NCI-H82 treated with DMSO at 0.1 percent for 48 hours (cell line): ENCODE data around the gene PBX1.
A peak's percentile ranks its signal among the peaks of the same experiment; 100 is the strongest.

Experiments used
- DNase-seq: peaks from one replicate; lab custom pipeline; 2025; ENCODE audit not compliant: unreplicated experiment; lab: John Stamatoyannopoulos, UW

Gene PBX1

DNA sequence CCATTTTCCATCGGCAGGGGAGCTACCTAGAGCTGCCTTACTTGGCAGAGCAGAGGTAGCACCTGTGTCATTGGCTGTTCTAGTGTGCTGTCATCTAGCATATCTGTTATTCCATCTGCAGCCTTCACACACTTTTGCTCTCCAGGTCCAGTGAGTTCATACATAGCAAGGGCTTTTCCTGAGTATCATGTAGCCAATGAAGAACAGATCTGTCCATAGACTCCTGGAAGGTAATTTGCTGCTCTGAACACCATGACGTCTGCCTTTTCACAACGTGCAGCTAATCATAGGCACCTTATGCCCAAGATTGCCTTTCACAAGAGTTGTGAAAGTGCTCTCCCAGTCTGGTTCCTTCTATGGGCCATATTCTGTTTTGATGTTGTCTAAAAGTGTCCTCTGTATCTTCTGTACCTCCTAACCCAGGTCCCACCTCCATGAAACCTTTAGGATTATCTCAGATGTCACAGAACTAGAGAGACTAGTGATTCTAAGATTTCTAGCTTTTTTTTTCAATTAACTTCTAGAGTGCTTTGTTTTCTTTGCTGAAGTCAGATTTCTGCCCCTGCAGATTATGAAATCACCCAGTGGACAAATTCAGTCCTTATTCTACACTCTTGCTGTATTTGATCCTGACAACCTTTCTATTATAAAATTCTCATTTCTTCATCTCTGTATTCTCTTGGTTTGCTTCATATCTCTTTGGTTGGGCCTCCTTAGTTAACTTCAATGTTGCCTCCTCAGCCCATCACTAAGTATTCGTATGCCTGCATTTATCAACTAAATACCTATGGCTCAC is 134.8 kb downstream of the PBX1 start:
- no peak for DNase-seq

DNA sequence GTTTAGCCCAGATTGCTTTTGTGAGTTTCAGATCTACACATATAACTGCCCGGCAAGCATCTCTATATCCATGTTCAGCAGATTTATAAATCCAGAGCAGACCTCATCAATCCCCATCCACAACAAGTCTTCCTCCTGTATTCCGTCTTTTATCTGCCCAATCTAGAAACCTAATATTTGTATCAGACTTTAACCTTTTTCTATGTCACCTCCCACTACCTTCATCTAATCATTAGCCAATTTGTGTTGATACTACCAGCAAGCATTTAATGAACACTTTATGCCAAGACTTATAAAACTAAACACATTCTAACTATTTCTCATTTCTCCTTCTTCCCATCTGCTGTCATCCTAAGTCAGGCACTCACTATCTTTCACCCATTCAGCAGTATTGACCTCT is 135.5 kb downstream of the PBX1 start:
- no peak for DNase-seq

DNA sequence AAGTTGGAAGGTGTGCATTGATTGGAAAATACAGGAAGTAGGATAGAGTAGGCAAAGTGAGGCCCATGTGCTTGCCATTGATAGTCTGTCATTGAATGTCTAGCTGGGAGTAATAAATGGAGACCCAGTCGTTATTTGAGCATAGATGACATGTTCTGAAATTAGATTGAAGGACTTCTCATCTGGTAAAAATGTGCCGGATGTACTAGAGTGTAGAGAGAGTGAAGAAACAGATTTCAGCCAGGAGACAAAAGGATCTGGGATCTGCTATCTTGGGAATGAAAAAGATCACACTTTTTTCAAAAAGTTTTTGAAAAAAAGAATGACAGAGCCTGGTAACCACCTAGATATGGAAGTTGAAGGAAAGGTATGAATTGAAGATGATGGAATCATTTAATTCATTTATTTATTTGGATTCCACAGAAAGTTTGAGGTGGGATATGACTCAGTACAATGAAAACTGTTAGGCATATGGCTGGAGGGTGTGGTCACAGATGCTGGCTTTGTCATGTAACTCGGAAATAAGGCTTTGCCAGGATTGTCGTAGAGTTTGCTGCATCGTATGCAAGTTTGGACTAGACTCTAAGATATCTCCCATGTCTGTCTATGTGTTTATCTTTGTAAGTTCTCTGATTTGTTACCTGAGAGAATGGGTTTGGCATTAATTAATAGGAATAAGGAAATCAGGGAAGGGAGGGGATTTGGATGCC is 137.1 kb downstream of the PBX1 start:
- no peak for DNase-seq

- no peak for DNase-seq
Observed at GRCh38 chr1:164699815-164700491, 141.0 kb downstream of the PBX1 start.

DNA sequence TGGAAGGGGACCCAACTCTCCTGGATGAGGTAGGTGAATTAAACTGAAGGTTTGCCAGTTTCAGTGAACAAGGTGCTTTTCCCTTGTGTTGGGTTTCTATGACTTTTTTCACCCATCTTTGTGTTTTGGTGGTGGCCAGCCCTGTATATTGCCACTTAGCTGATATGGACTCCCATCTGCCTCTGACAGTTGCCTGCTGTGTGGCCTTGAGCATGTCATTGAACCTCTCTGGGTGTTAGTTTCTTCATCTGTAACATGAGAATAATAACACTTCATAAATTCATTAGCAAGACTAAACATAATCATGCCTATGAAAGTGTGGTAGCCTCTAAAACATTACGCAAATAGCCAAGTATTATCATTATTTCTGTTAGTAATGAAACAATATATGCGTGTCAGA is 141.7 kb downstream of the PBX1 start:
- DNase-seq: no peak

DNA sequence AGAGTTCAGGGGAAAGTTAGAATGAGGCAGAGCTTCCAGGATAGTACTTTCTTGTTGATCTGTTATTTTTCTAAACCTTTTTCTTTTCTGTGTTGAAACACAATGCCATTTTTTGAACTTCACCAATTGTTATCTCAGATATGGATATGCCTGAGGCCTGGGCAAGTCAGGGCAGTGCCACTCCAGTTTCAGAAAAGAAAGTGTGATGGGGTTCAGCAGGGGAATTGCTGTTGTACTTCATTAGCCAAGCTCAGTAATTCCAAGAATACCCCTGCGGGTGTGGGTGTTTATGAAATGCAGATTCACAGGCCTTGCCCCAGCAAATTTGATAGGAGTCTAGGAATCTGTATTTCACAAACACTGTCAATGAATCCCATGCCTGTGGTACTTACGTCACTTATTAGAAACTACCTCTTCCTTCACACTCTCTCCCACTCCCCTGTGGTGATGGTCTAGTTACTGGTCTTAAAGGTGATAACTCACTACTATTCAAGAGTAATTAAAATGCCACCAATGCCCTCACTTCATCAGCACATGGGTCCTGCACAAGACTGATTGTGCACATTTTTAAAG is 142.3 kb downstream of the PBX1 start:
- no peak for DNase-seq

GRCh38 chr1:164702216-164702615 is 143.2 kb downstream of the PBX1 start:
- DNase-seq: no peak

DNA sequence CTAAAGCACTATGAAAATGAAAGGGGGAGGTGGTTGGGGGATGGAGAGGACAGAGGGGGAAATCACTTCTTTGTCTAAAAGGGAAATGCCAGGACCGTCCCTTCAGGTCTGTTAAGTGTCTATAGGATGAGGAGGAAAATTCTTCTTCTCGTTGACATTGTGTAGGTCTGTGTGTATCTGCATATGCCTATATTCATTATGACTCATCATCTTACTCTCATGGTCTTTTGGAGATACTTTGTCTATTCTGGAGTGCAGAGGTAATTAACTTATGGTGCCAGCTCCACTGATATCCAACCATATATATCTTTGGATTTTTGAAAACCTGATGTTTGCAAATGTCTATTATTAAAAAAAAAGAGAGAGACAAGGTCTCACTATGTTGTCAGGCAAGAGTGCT is 143.7 kb downstream of the PBX1 start:
- no peak for DNase-seq

DNA sequence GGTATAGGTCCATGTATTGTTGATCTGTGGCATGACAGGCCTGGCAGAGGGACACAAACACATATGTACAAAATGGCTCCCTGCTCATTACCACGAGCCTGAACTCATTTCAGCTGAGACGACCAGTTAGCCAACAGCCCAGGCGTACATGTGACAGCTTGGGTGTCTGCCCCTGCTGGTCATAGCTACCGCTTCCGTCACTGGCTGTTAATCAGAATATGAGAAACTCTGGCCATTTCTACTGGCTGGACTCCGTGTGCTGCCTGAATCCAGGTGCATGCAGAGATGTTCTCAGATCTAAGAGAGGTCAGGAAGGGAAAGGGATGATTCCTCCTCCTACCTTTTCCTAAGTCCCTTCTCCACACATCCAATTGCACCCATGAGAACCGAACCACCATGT is 144.5 kb downstream of the PBX1 start:
- no peak for DNase-seq

DNA sequence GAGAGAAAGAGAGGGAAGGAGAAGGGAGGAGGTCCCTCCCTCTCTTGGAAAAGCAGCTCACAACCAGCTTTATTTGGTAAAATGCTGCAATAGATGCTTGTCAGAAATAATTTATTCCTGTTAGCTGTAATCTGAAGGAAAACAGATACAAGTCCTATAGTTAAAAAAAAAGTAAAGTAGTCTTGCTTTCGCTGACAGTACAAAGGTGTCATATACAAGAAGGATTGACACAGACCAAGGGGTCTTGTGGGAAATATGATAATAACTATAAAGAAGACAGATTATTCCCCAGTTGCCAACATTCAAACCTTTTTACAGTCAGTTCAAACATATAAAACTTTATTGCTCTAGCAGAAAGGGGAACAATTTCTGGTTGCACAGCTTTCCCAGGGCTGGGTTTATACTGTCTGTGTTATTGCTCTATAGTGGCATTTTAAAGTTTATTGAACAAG is 145.0 kb downstream of the PBX1 start:
- no peak for DNase-seq

- DNase-seq: no peak
Observed at GRCh38 chr1:164704954-164705353, 146.0 kb downstream of the PBX1 start.

- DNase-seq: no peak
Observed at GRCh38 chr1:164706606-164706987, 147.6 kb downstream of the PBX1 start.

- DNase-seq: peak; percentile 50
Observed at GRCh38 chr1:164707868-164708331, 148.9 kb downstream of the PBX1 start.

DNA sequence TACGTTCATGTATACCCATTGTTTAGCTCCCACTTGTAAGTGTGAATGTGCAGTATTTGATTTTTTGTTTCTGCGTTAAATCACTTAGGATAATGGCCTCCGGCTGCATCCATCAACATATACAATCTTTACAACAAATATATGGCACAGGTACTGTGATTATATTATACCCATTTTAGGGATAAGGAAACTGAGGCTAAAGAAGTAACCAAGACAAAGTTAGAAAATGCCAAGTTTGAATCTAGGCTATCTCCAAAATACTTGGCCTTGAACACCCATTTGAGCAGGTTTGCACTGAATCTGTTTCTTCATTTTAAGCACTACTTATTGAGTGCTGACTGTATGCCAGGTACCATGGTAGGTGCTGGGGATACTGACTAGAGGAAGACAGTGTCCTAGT is 149.6 kb downstream of the PBX1 start:
- no peak for DNase-seq

- no peak for DNase-seq
Observed at GRCh38 chr1:164709126-164709525, 150.1 kb downstream of the PBX1 start.

- no peak for DNase-seq
Observed at GRCh38 chr1:164709541-164710278, 150.7 kb downstream of the PBX1 start.

DNA sequence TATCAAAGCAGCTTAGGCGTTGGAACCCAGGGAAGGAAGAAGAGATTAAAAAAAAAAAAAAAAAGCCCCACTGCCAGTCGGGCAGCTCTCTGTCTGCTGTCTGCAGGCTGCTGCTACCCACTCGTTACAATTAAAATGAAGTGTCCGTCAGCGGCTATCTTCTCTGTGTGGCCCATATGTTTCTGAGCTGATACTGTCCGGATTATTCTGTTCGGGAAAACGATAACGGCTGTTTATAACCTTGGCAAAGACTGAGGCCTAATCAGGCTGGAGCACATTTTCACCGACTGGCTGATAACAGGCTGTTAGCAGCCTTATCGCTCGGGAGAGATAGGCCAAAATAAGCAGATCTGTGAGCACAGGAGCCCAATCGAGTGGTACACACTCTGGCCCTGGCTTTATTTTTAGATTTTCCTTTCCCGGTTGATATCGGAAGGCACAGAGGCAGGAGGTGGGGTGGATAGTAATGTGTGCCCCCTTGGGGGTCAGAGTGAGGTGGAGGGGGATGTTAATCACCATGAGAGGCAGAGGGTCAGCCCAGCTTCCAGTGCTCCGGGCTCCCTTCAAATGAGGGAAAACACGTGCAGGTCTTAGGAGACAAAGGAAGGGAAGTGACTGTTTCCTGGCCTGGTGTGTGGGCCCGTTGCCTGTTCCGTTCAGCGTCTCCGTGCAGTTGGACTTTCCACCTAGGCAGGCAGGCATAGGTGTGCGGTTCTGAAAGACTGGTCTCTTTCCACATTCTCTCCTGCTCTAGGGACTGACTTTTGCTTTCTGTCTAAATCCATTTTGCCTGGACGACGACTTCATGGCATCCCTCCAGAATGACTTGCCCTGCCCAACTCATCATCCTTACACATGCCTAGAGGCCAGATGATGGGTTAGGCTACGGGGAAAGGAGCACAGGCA is 153.4 kb downstream of the PBX1 start:
- DNase-seq: peak; percentile 74

GRCh38 chr1:164713456-164714207 is 154.6 kb downstream of the PBX1 start:
- no peak for DNase-seq
